ENCODE data around the gene FAAP24. TPM values are rescaled to one million over a fixed set of nuclear protein-coding genes. Genes with fewer than 3 reads are reported as not detected.
"Not testable (repeated sequence)": the region's sequence is repeated elsewhere in the genome, so short reads cannot be mapped to it uniquely, and the experiment has no call there.

The FAAP24 gene
- total RNA-seq, 8 experiments from 2014 or later = 1.0 to 4.5 (median 2.1) TPM

DNA sequence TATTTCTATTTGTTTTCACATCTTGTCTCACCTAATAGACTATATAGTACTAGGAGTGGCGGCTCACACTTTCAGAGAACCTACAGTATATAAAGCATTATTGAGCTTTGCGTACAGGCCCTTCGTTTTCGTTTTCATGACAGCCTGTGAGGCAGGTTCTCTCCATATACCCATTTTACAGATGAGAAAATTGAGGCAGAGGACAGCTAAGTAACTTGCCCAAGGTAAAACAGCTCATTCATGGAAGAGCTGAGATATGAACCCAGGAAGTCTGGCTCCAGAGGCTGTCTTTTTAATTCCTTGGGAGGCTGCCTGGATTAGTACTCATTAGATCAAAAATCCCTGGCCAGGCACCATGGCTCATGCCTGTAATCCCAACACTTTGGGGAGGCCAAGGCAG is 28.9 kb downstream of the FAAP24 start:
- WGBS, 10 experiments = 57 to 100% (median 100%) methylated on average over 1 to 4 of the region's 4 CpGs; no CpG with 5 or more reads in 2 of the 10 experiments
- no peak overlapping the region for H3K27ac ChIP-seq
- H3K4me1 ChIP-seq (replicated peaks in 1 of 2) = no peaks in the 10 kb centered on the region
- in situ Hi-C loops (cut with MboI; ENCODE audit: low pct_unique_long_range_greater_than_20kb in 2 of 9, low sequenced_read_pairs in 9 of 9, unreplicated experiment in 9 of 9) = no loop called here
- H3K4me3 ChIP-seq = no peak overlapping the region
- ATAC-seq (replicated peaks in 6 of 8) = no peak

DNA sequence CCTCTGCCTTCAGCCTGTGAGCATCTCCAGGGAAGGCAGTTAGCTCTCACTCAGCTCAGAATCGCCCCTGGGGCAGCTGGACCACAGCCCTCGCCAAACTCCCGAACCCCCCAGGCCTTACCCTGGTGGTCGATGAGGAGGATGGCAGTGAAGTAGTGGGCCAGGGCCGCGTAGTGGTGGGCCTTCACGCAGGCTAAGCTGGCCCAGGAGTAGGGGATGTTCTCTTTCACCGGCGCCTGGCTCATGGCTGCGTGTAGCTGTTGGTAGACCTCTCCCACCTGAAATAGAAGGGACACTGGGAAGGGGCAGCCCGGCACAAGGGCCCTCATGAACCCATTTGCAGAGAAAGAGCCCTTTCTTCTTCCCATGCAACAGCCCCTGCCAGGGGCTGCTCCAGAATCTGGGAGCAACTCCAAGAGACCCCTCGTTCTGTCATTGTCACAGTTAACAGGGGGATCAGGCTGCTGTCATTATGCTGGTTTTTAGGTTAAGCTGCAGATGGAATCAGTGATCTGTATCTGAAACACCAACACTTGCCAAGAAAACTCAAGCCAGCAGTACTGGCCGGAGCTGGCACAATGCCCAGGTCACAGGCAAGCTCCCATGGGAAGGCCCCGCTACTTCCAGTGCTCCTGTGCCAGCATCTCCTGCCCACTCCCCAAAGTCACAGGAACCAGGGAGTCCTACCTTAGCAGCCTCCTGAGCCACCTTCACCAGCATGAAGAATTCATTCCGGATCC is 30.3 kb downstream of the FAAP24 start:
- H3K4me1 ChIP-seq (replicated peaks in 1 of 2); ATAC-seq (replicated peaks in 6 of 8); H3K4me3 ChIP-seq; H3K27ac ChIP-seq; in situ Hi-C loops (cut with MboI; ENCODE audit: low pct_unique_long_range_greater_than_20kb in 2 of 9, low sequenced_read_pairs in 9 of 9, unreplicated experiment in 9 of 9): not testable (repeated sequence)
- 76 to 100% (median 86%) methylated on average over 1 to 6 of the region's 15 CpGs; no CpG with 5 or more reads in 2 of the 10 experiments for whole genome bisulfite sequencing, 10 experiments

DNA sequence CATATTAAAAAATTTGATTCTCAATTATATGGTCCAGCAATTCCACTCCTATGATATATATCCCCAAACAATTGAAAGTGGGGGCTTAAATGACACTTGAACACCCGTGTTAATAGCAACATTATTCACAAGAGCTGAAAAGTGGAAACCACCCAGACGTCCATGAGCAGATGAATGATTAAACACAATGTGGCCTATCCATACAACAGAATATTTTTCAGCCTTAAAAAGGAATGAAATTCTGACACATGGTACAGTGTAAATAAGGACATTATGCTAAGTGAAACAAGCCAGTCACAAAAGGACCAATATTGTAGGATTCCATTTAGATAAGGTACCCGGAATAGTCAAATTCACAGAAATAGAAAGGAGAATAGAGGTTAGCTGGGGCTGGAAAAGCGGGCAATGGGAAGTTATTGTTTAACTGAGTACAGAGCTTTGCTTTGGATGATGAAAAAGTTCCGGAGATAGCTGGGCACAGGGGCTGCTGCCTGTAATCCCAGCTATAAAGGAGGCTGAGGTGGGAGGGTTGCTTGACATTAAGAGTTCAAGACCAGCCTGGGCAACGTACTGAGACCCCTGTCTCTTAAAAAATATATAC is 31.5 kb downstream of the FAAP24 start:
- ATAC-seq (replicated peaks in 6 of 8); in situ Hi-C loops (cut with MboI; ENCODE audit: low pct_unique_long_range_greater_than_20kb in 2 of 9, low sequenced_read_pairs in 9 of 9, unreplicated experiment in 9 of 9): not testable (repeated sequence)

DNA sequence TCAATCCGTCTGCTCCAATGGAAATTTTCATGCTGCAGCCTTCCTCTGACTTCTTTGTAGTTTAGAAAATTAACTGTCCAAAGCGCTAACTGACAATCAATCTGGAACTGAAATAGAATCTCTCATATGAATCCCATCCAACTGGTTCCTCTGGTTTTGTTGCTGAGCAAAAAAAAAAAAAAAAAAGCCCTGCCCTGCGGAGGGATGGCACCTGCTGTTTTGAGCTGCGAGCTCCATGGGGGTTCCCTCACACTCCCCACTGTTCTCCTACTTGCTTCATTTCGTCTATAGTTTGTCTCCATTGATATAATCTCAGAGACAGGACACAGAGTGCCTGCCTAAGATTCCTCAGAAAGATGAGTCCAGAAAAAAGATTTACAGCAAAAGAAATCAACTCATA is 33.4 kb downstream of the FAAP24 start:
- 17 to 100% (median 80%) methylated on average over 1 to 5 of the region's 5 CpGs; no CpG with 5 or more reads in 2 of the 10 experiments for WGBS, 10 experiments
- in situ Hi-C loops (cut with MboI; ENCODE audit: low pct_unique_long_range_greater_than_20kb in 2 of 9, low sequenced_read_pairs in 9 of 9, unreplicated experiment in 9 of 9) = no loop called here
- Histone ChIP-seq H3K4me1 (replicated peaks in 1 of 2) (no peaks in the 10 kb centered on the region), H3K4me3 (no peak overlapping the region), H3K27ac (no peak overlapping the region)
- ATAC-seq (replicated peaks in 6 of 8) = no peak

More for the DNA sequence above, 31.5 kb downstream of the FAAP24 start:
- 59 to 100% (median 80%) methylated on average over 1 to 5 of the region's 6 CpGs; no CpG with 5 or more reads in 1 of the 10 experiments for WGBS, 10 experiments
- H3K4me3 ChIP-seq; H3K27ac ChIP-seq; H3K4me1 ChIP-seq (replicated peaks in 1 of 2): not testable (repeated sequence)

DNA sequence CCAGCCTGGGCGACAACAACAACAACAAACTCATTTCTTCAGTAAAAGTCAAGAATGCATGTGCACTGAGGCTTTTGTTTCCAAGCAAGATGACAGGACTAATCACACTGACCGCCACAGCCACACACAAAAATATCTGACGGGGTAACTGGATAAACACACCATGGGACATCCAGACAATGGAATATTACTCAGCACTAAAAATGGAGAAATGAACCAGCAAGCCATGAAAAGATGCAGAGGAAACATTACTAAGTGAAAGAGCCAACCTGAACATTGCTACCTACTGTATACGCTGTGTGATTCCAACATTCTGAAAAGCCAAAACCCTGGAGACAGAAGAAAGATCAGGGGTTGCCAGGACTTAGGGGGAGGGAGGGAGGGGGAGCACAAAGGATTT is 36.7 kb downstream of the FAAP24 start:
- in situ Hi-C loops (cut with MboI; ENCODE audit: low pct_unique_long_range_greater_than_20kb in 2 of 9, low sequenced_read_pairs in 9 of 9, unreplicated experiment in 9 of 9) = no loop called here
- no peak for ATAC-seq (replicated peaks in 6 of 8)
- 80 to 100% (median 95%) methylated on average over 1 to 4 of the region's 4 CpGs; no CpG with 5 or more reads in 5 of the 10 experiments for WGBS, 10 experiments

DNA sequence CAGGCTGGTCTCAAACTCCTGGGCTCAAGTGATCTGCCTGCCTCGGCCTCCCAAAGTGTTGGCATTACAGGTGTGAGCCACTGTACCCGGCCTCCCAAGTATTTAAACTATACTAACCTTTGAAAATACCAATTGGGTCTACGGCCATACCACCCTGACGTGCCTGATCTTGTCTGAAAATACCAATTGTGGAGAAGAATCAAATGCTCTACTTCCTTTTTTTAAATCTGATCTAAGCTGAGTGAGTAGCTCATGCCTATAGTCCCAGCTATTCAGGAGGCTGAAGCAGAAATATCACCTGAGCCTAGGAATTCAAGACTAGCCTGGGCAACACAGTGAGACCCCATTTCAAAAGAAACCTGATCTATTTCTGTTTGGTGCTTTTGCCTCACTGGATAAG is 38.8 kb downstream of the FAAP24 start:
- ATAC-seq (replicated peaks in 6 of 8); in situ Hi-C loops (cut with MboI; ENCODE audit: low pct_unique_long_range_greater_than_20kb in 2 of 9, low sequenced_read_pairs in 9 of 9, unreplicated experiment in 9 of 9); H3K27ac ChIP-seq; H3K4me1 ChIP-seq (replicated peaks in 1 of 2); H3K4me3 ChIP-seq: not testable (repeated sequence)
- 76 to 100% (median 100%) methylated on average over 1 to 4 of the region's 4 CpGs; no CpG with 5 or more reads in 2 of the 10 experiments for WGBS, 10 experiments

More for the DNA sequence above, 36.7 kb downstream of the FAAP24 start:
- H3K4me3 ChIP-seq = no peak overlapping the region
- H3K27ac ChIP-seq = no peak overlapping the region
- no peaks in the 10 kb centered on the region for H3K4me1 ChIP-seq (replicated peaks in 1 of 2)

DNA sequence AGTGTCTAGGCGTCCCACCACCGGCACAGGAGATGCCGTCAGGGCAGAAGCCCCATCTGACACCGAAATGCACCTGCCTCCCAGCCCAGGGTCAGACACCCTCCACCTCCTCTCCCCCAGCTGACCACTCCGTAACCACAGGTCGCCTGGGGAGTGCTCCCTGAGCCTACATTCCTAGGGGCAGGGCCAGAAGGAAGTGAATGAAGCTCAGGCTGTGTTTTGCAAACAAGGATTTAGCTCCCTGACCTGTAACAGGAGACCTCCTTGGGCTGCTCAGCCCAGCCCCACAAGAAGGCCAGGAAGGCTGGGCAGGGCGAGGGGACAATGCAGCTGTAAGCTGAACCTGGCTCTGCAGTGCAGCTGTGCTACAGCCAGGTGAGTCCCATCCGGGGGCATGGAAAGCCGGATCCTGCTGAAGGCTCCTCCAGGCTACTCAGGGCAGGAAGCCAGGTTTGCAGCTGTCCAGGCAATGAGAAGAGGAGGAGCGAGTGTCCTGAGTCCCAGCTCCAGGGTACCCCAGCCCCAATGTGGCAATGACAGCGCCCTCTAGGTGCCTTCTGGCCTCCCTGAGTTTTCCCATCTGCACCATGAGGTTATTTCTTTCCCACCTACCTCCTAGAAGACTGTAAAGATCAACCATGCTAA is 50.6 kb downstream of the FAAP24 start:
- 17 to 100% (median 70%) methylated on average over 1 to 7 of the region's 11 CpGs; no CpG with 5 or more reads in 4 of the 10 experiments for WGBS, 10 experiments
- ATAC-seq (replicated peaks in 6 of 8) = no peak
- Histone ChIP-seq H3K4me1 (replicated peaks in 1 of 2) (no peaks in the 10 kb centered on the region), H3K27ac (no peak overlapping the region), H3K4me3 (no peak overlapping the region)
- in situ Hi-C loops (cut with MboI; ENCODE audit: low pct_unique_long_range_greater_than_20kb in 2 of 9, low sequenced_read_pairs in 9 of 9, unreplicated experiment in 9 of 9) = no loop called here

DNA sequence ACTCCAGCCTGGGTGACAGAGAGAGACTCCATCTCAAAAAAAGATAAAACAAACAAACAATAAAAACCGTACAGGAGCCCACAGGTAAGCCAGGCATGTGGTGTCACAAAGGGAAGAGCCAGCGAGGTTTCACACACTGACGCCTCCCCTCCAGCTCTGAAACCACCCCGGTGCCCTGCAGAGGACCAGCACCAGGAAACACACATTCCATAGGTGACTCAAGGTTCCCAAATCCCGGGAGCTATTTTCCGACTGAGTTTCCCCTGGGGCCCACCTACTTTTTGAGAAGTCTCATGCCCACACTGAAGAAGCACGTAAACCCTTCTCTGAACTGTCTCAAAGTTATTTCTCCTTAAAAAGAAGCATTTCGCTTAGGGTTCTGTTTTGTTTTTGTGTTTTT is 52.4 kb downstream of the FAAP24 start:
- 33 to 100% (median 97%) methylated on average over 1 to 5 of the region's 8 CpGs; no CpG with 5 or more reads in 3 of the 10 experiments for WGBS, 10 experiments
- no peak overlapping the region for H3K4me3 ChIP-seq
- in situ Hi-C loops (cut with MboI; ENCODE audit: low pct_unique_long_range_greater_than_20kb in 2 of 9, low sequenced_read_pairs in 9 of 9, unreplicated experiment in 9 of 9) = no loop called here
- H3K4me1 ChIP-seq (replicated peaks in 1 of 2) = no peaks in the 10 kb centered on the region
- no peak for ATAC-seq (replicated peaks in 6 of 8)
- no peak overlapping the region for H3K27ac ChIP-seq

DNA sequence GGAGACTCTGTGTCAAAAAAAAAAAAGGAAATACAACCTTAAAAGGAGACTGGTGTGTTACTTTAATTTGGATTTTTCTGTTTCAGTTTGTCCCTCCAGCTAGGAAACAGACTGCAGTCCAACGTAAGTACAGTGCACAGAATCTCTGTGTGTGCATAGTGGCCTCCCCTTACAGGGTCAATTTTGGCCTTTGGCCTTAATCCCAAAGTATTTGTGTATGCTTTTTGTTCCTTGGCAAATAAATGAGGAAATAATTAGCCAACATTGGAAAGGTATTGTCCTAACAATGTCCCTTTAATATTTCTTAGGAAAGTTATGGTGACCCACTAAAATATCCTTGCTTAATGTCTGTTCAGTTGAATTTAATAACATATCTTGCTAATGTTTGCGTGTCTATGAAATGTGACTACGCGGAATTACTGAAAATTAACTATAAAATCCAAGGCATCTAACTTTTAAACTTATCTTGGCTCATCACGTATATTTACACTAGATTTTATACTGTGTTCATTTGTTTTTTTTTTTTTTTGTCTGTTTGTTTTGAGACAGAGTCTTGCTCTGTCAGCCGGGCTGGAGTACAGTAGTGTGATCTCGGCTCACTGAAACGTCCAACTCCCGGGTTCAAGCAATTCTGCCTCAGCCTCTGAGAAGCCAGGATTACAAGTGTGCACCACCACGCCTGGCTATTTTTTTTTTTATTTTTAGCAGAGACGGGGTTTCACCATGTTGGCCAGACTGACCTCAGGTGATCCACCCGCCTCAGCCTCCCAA is 53.6 kb downstream of the FAAP24 start:
- H3K4me1 ChIP-seq (replicated peaks in 1 of 2); ATAC-seq (replicated peaks in 6 of 8); H3K27ac ChIP-seq; H3K4me3 ChIP-seq; in situ Hi-C loops (cut with MboI; ENCODE audit: low pct_unique_long_range_greater_than_20kb in 2 of 9, low sequenced_read_pairs in 9 of 9, unreplicated experiment in 9 of 9): not testable (repeated sequence)
- 78 to 100% (median 94%) methylated on average over 1 to 8 of the region's 12 CpGs for WGBS, 10 experiments

DNA sequence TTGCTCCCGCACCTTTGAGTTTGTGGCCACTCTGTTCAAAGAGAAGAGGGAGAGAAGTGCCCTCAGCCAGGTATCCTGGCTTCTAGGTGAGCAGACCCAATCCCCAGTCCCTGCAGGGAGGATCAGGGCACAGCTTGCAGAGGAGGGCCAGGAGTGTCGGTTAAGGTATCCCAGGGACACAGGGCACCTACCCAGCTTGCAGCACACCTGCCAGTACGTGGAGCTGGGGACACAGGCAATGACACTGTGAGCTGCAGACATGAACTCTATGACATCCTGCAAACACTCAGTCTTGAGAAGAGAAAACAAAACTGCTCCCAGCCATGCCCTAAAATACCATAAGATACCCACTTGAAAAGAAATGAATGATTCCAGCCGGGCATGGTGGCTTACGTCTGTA is 54.6 kb downstream of the FAAP24 start:
- in situ Hi-C loops (cut with MboI; ENCODE audit: low pct_unique_long_range_greater_than_20kb in 2 of 9, low sequenced_read_pairs in 9 of 9, unreplicated experiment in 9 of 9); H3K4me3 ChIP-seq; H3K27ac ChIP-seq; ATAC-seq (replicated peaks in 6 of 8); H3K4me1 ChIP-seq (replicated peaks in 1 of 2): not testable (repeated sequence)
- 0 to 100% (median 100%) methylated on average over 1 to 3 of the region's 5 CpGs; no CpG with 5 or more reads in 7 of the 10 experiments for WGBS, 10 experiments

Data from motor neuron (in vitro differentiated cells).